Fibroblast of mammary gland (primary cell): ENCODE results near the gene PKMYT1.

Experiments used
- DNase-seq: peaks from one replicate; pipeline ENCODE4 v3.0.0-alpha.2; 2010; ENCODE audit warnings: low read depth
- H3K4me3 ChIP-seq: 2 replicates; pipeline ENCODE4 v1.5.1; 2011; ENCODE audit warnings: low read depth, mild to moderate bottlenecking, low read length, moderate library complexity; ENCODE audit not compliant: control insufficient read depth
- CTCF ChIP-seq: conservative IDR thresholded peaks from 2 replicates; pipeline ENCODE4 v1.5.1; 2011; ENCODE audit warnings: low read depth, low read length, inconsistent platforms; ENCODE audit not compliant: control insufficient read depth, insufficient read depth

PKMYT1 gene

GRCh38 chr16:3017794-3018506 lies 37.7 kb upstream of the PKMYT1 start, which contains the start of gene CLDN6:
Gene CLDN6, minus strand, starts transcription at chr16:3018183. Its CDS starts 2,162 bp downstream, at chr16:3016021.
- peak; percentile 17 for TF ChIP-seq CTCF
- no peak for DNase-seq
- no peak within 1 kb of the TSS for H3K4me3 ChIP-seq

GRCh38 chr16:3017344-3017743 lies 37.1 kb upstream of the PKMYT1 start:
- DNase-seq, result no peak
- TF ChIP-seq CTCF, result no peak
- H3K4me3 ChIP-seq, result no peak overlapping the region

- no peak overlapping the region for H3K4me3 ChIP-seq
- no peak for DNase-seq
- no peak for TF ChIP-seq CTCF
Observed at GRCh38 chr16:3015865-3016521, 35.7 kb upstream of the PKMYT1 start.

GRCh38 chr16:3014971-3015370 lies 34.7 kb upstream of the PKMYT1 start:
- no peak for TF ChIP-seq CTCF
- DNase-seq, result no peak

GRCh38 chr16:3013998-3014690 lies 33.9 kb upstream of the PKMYT1 start:
- H3K4me3 ChIP-seq, result no peak overlapping the region
- no peak for TF ChIP-seq CTCF

More at GRCh38 chr16:3014971-3015370, 34.7 kb upstream of the PKMYT1 start:
- H3K4me3 ChIP-seq, result no peak overlapping the region

GRCh38 chr16:3013491-3013951 lies 33.3 kb upstream of the PKMYT1 start:
- no peak for TF ChIP-seq CTCF
- no peak for DNase-seq
- H3K4me3 ChIP-seq, result no peak overlapping the region

More at GRCh38 chr16:3013998-3014690, 33.9 kb upstream of the PKMYT1 start:
- no peak for DNase-seq
